H9 (cell line): ENCODE measurements around the gene LILRA5. TPM values are rescaled to one million over a fixed set of nuclear protein-coding genes. Genes with fewer than 3 reads are reported as not detected.
"Not testable (repeated sequence)": the region's sequence is repeated elsewhere in the genome, so short reads cannot be mapped to it uniquely, and the experiment has no call there.

Source experiments
- DNase-seq: peaks from one replicate; pipeline ENCODE4 v3.0.0-alpha.2; 2017
- H2AFZ ChIP-seq: one replicate; pipeline ENCODE4 v1.6.1; 2013; ENCODE audit warnings: mild to moderate bottlenecking, low read length, control low read depth, moderate library complexity
- H2AK5ac ChIP-seq: 2 replicates; pipeline ENCODE4 v1.6.1; 2013; ENCODE audit warnings: low read length, control low read depth, mixed read lengths; ENCODE audit not compliant: insufficient read length
- H2BK120ac ChIP-seq: one replicate; pipeline ENCODE4 v1.6.1; 2013; ENCODE audit warnings: low read depth, mild to moderate bottlenecking, low read length, control low read depth, inconsistent platforms; ENCODE audit not compliant: poor library complexity, severe bottlenecking
- H2BK12ac ChIP-seq: 2 replicates; pipeline ENCODE4 v1.6.1; 2013; ENCODE audit warnings: low read length, control low read depth, mixed read lengths, low read depth; ENCODE audit not compliant: insufficient read length
- H2BK15ac ChIP-seq: 2 replicates; pipeline ENCODE4 v1.6.1; 2013; ENCODE audit warnings: low read depth, low read length, control low read depth
- H2BK20ac ChIP-seq: one replicate; pipeline ENCODE4 v1.6.1; 2013; ENCODE audit warnings: low read depth, mild to moderate bottlenecking, low read length, control low read depth, inconsistent platforms; ENCODE audit not compliant: poor library complexity, severe bottlenecking
- H2BK5ac ChIP-seq: 2 replicates; pipeline ENCODE4 v1.6.1; 2013; ENCODE audit warnings: low read length, control low read depth, mixed read lengths; ENCODE audit not compliant: insufficient read length
- H3K14ac ChIP-seq: 2 replicates; pipeline ENCODE4 v1.6.1; 2013; ENCODE audit warnings: low read length, control low read depth; ENCODE audit not compliant: insufficient read depth
- H3K18ac ChIP-seq: 2 replicates; pipeline ENCODE4 v1.6.1; 2013; ENCODE audit warnings: low read depth, mild to moderate bottlenecking, mixed read lengths, low read length, control low read depth; ENCODE audit not compliant: insufficient read length
- H3K23ac ChIP-seq: 2 replicates; pipeline ENCODE4 v1.6.1; 2013; ENCODE audit warnings: low read length, control low read depth, mixed read lengths, low read depth; ENCODE audit not compliant: insufficient read length
- H3K23me2 ChIP-seq: 2 replicates; pipeline ENCODE4 v1.6.1; 2013; ENCODE audit warnings: low read depth, mild to moderate bottlenecking, mixed read lengths, low read length, control low read depth; ENCODE audit not compliant: insufficient read length, poor library complexity, severe bottlenecking
- H3K27ac ChIP-seq: 2 replicates; pipeline ENCODE4 v1.5.1; 2013; ENCODE audit warnings: low read length, control low read depth, mixed read lengths, low read depth; ENCODE audit not compliant: insufficient read length
- H3K27me3 ChIP-seq: 2 replicates; pipeline ENCODE4 v1.6.1; 2013; ENCODE audit warnings: low read length, control low read depth, inconsistent platforms; ENCODE audit not compliant: insufficient read depth
- H3K4ac ChIP-seq: 2 replicates; pipeline ENCODE4 v1.6.1; 2013; ENCODE audit warnings: low read depth, mild to moderate bottlenecking, control low read depth, inconsistent platforms, low read length, moderate library complexity
- H3K4me1 ChIP-seq: 2 replicates; pipeline ENCODE4 v1.6.1; 2013; ENCODE audit warnings: low read length, control low read depth, inconsistent platforms; ENCODE audit not compliant: insufficient read depth
- H3K4me2 ChIP-seq: 2 replicates; pipeline ENCODE4 v1.6.1; 2013; ENCODE audit warnings: low read length, control low read depth, mixed read lengths; ENCODE audit not compliant: insufficient read length, insufficient read depth
- H3K56ac ChIP-seq: 2 replicates; pipeline ENCODE4 v1.6.1; 2013; ENCODE audit warnings: low read depth, mild to moderate bottlenecking, mixed read lengths, low read length, control low read depth; ENCODE audit not compliant: insufficient read length
- H3K79me1 ChIP-seq: 2 replicates; pipeline ENCODE4 v1.6.1; 2013; ENCODE audit warnings: low read depth, mild to moderate bottlenecking, moderate library complexity, low read length, control low read depth, inconsistent platforms; ENCODE audit not compliant: insufficient read depth, poor library complexity, severe bottlenecking
- H3K79me2 ChIP-seq: 2 replicates; pipeline ENCODE4 v1.6.1; 2013; ENCODE audit warnings: low read length, control low read depth, inconsistent platforms; ENCODE audit not compliant: insufficient read depth
- H3K9ac ChIP-seq: 2 replicates; pipeline ENCODE4 v1.6.1; 2013; ENCODE audit warnings: low read length, control low read depth, mixed read lengths; ENCODE audit not compliant: insufficient read length; ENCODE audit errors: extremely low read depth
- H3K9me3 ChIP-seq: one replicate; pipeline ENCODE4 v1.6.1; 2013; ENCODE audit warnings: low read depth, low read length, inconsistent platforms; ENCODE audit not compliant: control insufficient read depth
- H3T11ph ChIP-seq: one replicate; pipeline ENCODE4 v1.6.1; 2013; ENCODE audit warnings: mild to moderate bottlenecking, low read length, control low read depth, inconsistent platforms
- H4K20me1 ChIP-seq: one replicate; pipeline ENCODE4 v1.6.1; 2013; ENCODE audit not compliant: control insufficient read depth, insufficient read length, insufficient read depth
- H4K5ac ChIP-seq: 2 replicates; pipeline ENCODE4 v1.6.1; 2013; ENCODE audit warnings: low read depth, mild to moderate bottlenecking, mixed read lengths, low read length, control low read depth; ENCODE audit not compliant: insufficient read length
- H4K8ac ChIP-seq: replicated peaks from 2 replicates; pipeline ENCODE4 v1.6.1; 2013; ENCODE audit warnings: low read length, control low read depth, mixed read lengths, low read depth; ENCODE audit not compliant: insufficient read length
- H4K91ac ChIP-seq: 2 replicates; pipeline ENCODE4 v1.6.1; 2013; ENCODE audit warnings: low read depth, mild to moderate bottlenecking, moderate library complexity, mixed read lengths, low read length, control low read depth; ENCODE audit not compliant: insufficient read length
- H3K27ac Mint-ChIP-seq, 3 experiments: 2 replicates in 2 of 3; 3 replicates in 1 of 3; pipeline ENCODE4 v1.8.0; 2020 to 2021; ENCODE audit warnings: mixed read lengths in 3 of 3, mild to moderate bottlenecking in 1 of 3, moderate library complexity in 1 of 3
- H3K27me3 Mint-ChIP-seq: 2 replicates; pipeline ENCODE4 v1.8.0; 2021; ENCODE audit warnings: low read depth, mild to moderate bottlenecking, moderate library complexity, mixed read lengths
- H3K36me3 Mint-ChIP-seq, 3 experiments: 2 replicates in 2 of 3; 3 replicates in 1 of 3; pipeline ENCODE4 v1.8.0; 2020 to 2021; ENCODE audit warnings: low read depth in 3 of 3, mixed read lengths in 3 of 3; ENCODE audit not compliant: insufficient read depth in 1 of 3
- H3K4me1 Mint-ChIP-seq, 2 experiments: 2 replicates each; pipeline ENCODE4 v1.8.0; 2020; ENCODE audit warnings: mixed read lengths in 2 of 2
- H3K4me3 Mint-ChIP-seq, 2 experiments: 2 replicates in 1 of 2; 3 replicates in 1 of 2; pipeline ENCODE4 v1.8.0; 2020 to 2021; ENCODE audit warnings: mild to moderate bottlenecking in 2 of 2, mixed read lengths in 2 of 2, moderate library complexity in 1 of 2
- H3K9me3 Mint-ChIP-seq, 2 experiments: 2 replicates in 1 of 2; 3 replicates in 1 of 2; pipeline ENCODE4 v1.8.0; 2020; ENCODE audit warnings: mild to moderate bottlenecking in 2 of 2, mixed read lengths in 2 of 2, moderate library complexity in 1 of 2
- WGBS: extraction: QIAGEN DNeasy Blood & Tissue Kit; methylation state at CpG from one replicate; pipeline ENCODE4 v1.1.7; 2013; ENCODE audit warnings: missing lambda C conversion rate, low lambda C conversion rate, mixed read lengths; ENCODE audit not compliant: insufficient read length; ENCODE audit errors: extremely low coverage; 5-methylcytosine and 5-hydroxymethylcytosine counted together
- total RNA-seq: library from RNA; stranded (reverse); gene quantifications from 2 replicates; pipeline ENCODE4 v1.2.1, GENCODE V29; 2021
- TF ChIP-seq, protein P1 (sequence below): fragments of 200-600 bp; sonication (generic); conservative IDR thresholded peaks from 3 replicates; pipeline ENCODE4 v1.8.0; 2021; ENCODE audit warnings: antibody characterized with exemption, mild to moderate bottlenecking

Gene LILRA5
- total RNA-seq, 1 experiment from 2014 or later = not detected

DNA sequence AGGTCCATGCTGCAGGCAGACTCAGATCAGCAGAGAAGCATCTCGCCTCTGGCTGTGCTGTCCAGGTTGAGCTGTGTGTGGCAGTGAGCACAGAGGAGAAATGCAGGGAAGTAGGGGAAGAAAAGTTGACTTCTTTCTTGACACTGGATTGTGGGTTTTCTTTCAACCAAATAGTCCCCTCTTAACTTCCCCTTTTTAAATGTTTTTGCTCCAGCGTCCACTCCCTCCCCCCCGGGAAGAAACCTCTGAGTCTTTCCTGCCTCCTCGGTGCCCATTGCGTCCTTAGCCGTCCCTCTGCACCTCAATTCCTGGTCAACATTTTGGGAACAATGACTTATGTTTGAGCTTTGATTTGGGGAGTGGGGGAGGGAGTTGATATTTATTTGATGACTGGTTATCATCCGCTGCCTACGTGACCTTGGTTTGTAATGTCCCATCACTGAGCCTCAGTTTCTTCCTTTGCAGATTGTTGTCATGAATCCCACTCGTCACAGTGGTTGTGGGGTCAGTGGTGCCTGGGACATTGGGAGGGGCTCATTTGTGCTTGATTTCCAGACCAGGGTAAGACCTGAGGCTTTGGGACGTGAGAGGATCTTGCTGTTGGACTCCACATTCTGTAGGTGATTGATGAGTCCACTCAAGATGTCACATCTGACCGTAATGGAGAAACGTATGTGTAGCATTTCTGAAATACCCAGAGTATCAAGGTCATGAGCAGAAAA is 31.8 kb downstream of the LILRA5 start, which contains the start of gene LILRB2:
TSS of gene LILRB2 (minus strand) at position 104 of the 722 bp plus-strand sequence. CDS start 614 bp downstream, outside the sequence.
- H3K23me2 ChIP-seq = no peaks in the 10 kb centered on the region
- no peaks in the 10 kb centered on the region for H3K27me3 ChIP-seq
- no peak within 1 kb of the TSS; a peak in 1 of 7 replicates for H3K27ac Mint-ChIP-seq
- H3K4ac ChIP-seq = no peak within 1 kb of the TSS
- H3K27ac ChIP-seq = no peak within 1 kb of the TSS
- H2AFZ ChIP-seq = no peak within 1 kb of the TSS
- no peak within 1 kb of the TSS for H4K91ac ChIP-seq
- H2BK5ac ChIP-seq = no peak within 1 kb of the TSS
- no peak within 1 kb of the TSS for H3K56ac ChIP-seq
- H3K23ac ChIP-seq = no peak within 1 kb of the TSS
- H2BK15ac ChIP-seq = no peak within 1 kb of the TSS
- H3K4me3 Mint-ChIP-seq = no peak within 1 kb of the TSS
- no peak within 1 kb of the TSS for H2BK120ac ChIP-seq
- H4K8ac ChIP-seq = no peak within 1 kb of the TSS
- H3K9me3 Mint-ChIP-seq = peaks cover 0 to 57% of the 10 kb centered on the region in 2 experiments; a peak in 2 of 5 replicates
- H4K20me1 ChIP-seq = no peaks in the 10 kb centered on the region
- H2AK5ac ChIP-seq = no peak within 1 kb of the TSS
- no peaks in the 10 kb centered on the region for H3K36me3 Mint-ChIP-seq
- H3K4me1 Mint-ChIP-seq = no peaks in the 10 kb centered on the region
- H2BK12ac ChIP-seq = no peak within 1 kb of the TSS
- H4K5ac ChIP-seq = no peak within 1 kb of the TSS
- H3K4me2 ChIP-seq = no peak within 1 kb of the TSS
- no peak within 1 kb of the TSS for H2BK20ac ChIP-seq
- no peak within 1 kb of the TSS for H3T11ph ChIP-seq
- no peaks in the 10 kb centered on the region for H3K4me1 ChIP-seq
- no peak for DNase-seq
- H3K27me3 Mint-ChIP-seq = peaks cover 48% of the 10 kb centered on the region
- H3K79me1 ChIP-seq = no peaks in the 10 kb centered on the region
- no peaks in the 10 kb centered on the region for H3K9me3 ChIP-seq
- TF ChIP-seq, protein P1, sequence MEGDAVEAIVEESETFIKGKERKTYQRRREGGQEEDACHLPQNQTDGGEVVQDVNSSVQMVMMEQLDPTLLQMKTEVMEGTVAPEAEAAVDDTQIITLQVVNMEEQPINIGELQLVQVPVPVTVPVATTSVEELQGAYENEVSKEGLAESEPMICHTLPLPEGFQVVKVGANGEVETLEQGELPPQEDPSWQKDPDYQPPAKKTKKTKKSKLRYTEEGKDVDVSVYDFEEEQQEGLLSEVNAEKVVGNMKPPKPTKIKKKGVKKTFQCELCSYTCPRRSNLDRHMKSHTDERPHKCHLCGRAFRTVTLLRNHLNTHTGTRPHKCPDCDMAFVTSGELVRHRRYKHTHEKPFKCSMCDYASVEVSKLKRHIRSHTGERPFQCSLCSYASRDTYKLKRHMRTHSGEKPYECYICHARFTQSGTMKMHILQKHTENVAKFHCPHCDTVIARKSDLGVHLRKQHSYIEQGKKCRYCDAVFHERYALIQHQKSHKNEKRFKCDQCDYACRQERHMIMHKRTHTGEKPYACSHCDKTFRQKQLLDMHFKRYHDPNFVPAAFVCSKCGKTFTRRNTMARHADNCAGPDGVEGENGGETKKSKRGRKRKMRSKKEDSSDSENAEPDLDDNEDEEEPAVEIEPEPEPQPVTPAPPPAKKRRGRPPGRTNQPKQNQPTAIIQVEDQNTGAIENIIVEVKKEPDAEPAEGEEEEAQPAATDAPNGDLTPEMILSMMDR = no peak
- no CpG with 5 or more reads among the region's 12 CpGs for WGBS
- H3K14ac ChIP-seq = no peak within 1 kb of the TSS
- no peak within 1 kb of the TSS for H3K9ac ChIP-seq
- no peak within 1 kb of the TSS for H3K18ac ChIP-seq
- H3K79me2 ChIP-seq = no peaks in the 10 kb centered on the region

DNA sequence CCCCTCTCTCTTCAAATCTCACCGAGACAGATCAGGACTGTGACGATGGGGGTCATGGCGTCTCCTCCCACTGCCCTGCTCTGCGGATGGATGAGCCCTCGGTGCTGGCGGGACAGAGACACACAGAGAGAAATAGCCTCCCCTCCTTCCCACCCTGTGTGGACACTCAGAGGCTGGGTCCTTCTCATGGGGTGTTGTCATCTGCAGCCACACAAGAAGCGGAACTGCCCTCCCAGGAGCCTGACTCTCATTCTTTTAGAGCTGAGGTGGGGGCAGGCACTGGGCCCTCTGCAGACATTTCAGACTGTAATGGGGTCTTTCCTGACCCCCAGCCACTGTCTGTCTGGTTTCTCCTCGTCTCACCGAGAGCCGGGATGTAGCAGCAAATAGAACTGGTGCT is 32.5 kb downstream of the LILRA5 start:
- not testable (repeated sequence) for H4K8ac ChIP-seq, H3K4ac ChIP-seq, H3K4me3 Mint-ChIP-seq, H2BK120ac ChIP-seq, H3T11ph ChIP-seq, H2BK5ac ChIP-seq, DNase-seq, H3K79me1 ChIP-seq, H3K23me2 ChIP-seq, H3K9me3 ChIP-seq, H2AFZ ChIP-seq, H3K4me1 Mint-ChIP-seq, H3K56ac ChIP-seq, H3K14ac ChIP-seq, H3K27ac Mint-ChIP-seq, H3K27me3 ChIP-seq, H2AK5ac ChIP-seq, H4K91ac ChIP-seq, H3K79me2 ChIP-seq, H3K9ac ChIP-seq, H3K27ac ChIP-seq, H4K20me1 ChIP-seq, H2BK15ac ChIP-seq, H3K23ac ChIP-seq, H3K4me1 ChIP-seq, H3K36me3 Mint-ChIP-seq, H4K5ac ChIP-seq, H3K18ac ChIP-seq, H3K4me2 ChIP-seq, H2BK12ac ChIP-seq, H2BK20ac ChIP-seq
- no CpG with 5 or more reads among the region's 10 CpGs for WGBS
- peaks cover 0 to 58% of the 10 kb centered on the region in 2 experiments; a peak in 2 of 5 replicates for H3K9me3 Mint-ChIP-seq
- H3K27me3 Mint-ChIP-seq = peaks cover 50% of the 10 kb centered on the region
